Mucosa of rectum (tissue), 2 donors: ENCODE measurements around the gene SHB.

ENCODE experiments used
- H3K27ac ChIP-seq, 2 donors: one replicate each; pipeline ENCODE4 v1.7.0; 2013; ENCODE audit warnings: inconsistent platforms in 2 of 2, low read depth in 2 of 2, low read length in 2 of 2
- H3K27me3 ChIP-seq, 2 donors: one replicate each; pipeline ENCODE4 v1.7.0; 2013; ENCODE audit warnings: low read length in 2 of 2; ENCODE audit not compliant: control insufficient read depth in 2 of 2, insufficient read depth in 2 of 2
- H3K36me3 ChIP-seq, 2 donors: one replicate each; pipeline ENCODE4 v1.7.0; 2013; ENCODE audit warnings: low read length in 2 of 2; ENCODE audit not compliant: control insufficient read depth in 2 of 2, insufficient read depth in 2 of 2
- H3K4me1 ChIP-seq, 2 donors: one replicate each; pipeline ENCODE4 v1.7.0; 2013; ENCODE audit warnings: low read length in 2 of 2, mild to moderate bottlenecking in 1 of 2; ENCODE audit not compliant: control insufficient read depth in 2 of 2, insufficient read depth in 2 of 2
- H3K4me3 ChIP-seq, 2 donors: one replicate each; pipeline ENCODE4 v1.7.0; 2013; ENCODE audit warnings: low read length in 2 of 2
- H3K9ac ChIP-seq, 2 donors: one replicate each; pipeline ENCODE4 v1.7.0; 2013; ENCODE audit warnings: low read length in 2 of 2, low read depth in 1 of 2, mild to moderate bottlenecking in 1 of 2
- H3K9me3 ChIP-seq, 2 donors: one replicate each; pipeline ENCODE4 v1.7.0; 2013; ENCODE audit warnings: low read length in 2 of 2; ENCODE audit not compliant: control insufficient read depth in 2 of 2
- donor health status: healthy.
- donor health status: Normal muscosa, but diverticular disease.

The SHB gene

GRCh38 chr9:38023661-38024035 is 45.4 kb downstream of the SHB start:
- peaks cover 29 to 35% of the 10 kb centered on the region in 2 donors for H3K4me1 ChIP-seq
- H3K9me3 ChIP-seq, result no peaks in the 10 kb centered on the region
- no peaks in the 10 kb centered on the region for H3K27me3 ChIP-seq
- H3K36me3 ChIP-seq, result no peaks in the 10 kb centered on the region
- H3K9ac ChIP-seq, result peak overlapping the region in 1 of 2 donors; percentile 10
- H3K4me3 ChIP-seq, result no peak overlapping the region
- no peak overlapping the region for H3K27ac ChIP-seq

DNA sequence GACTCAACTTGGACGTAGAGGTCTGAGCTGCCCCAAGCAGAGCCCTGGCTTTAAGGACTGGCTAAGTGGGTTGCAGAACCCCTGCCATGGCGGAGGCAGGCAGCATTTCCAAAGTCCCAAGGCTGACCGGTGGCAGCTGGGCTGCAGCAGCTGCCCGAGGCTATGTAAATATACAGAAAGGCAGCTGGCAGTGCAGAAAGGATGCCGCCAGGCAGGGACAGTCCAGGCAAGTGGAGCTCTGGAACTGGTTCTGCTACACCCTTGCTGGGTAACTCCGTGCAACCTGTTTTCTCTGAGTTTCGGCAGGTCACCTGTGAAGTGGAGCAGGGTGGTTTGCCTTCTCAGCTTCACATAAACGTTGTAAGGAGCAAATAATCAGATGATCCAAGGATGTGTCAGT is 46.0 kb downstream of the SHB start:
- Histone ChIP-seq H3K9ac (no peak overlapping the region), H3K9me3 (no peaks in the 10 kb centered on the region), H3K27ac (no peak overlapping the region), H3K27me3 (no peaks in the 10 kb centered on the region), H3K4me1 (peaks cover 29 to 35% of the 10 kb centered on the region in 2 donors), H3K36me3 (no peaks in the 10 kb centered on the region), H3K4me3 (no peak overlapping the region)

GRCh38 chr9:38022203-38022895 is 46.7 kb downstream of the SHB start:
- no peaks in the 10 kb centered on the region for H3K9me3 ChIP-seq
- no peak overlapping the region for H3K4me3 ChIP-seq
- no peaks in the 10 kb centered on the region for H3K27me3 ChIP-seq
- H3K9ac ChIP-seq, result no peak overlapping the region
- H3K4me1 ChIP-seq, result peaks cover 25 to 34% of the 10 kb centered on the region in 2 donors
- H3K27ac ChIP-seq, result no peak overlapping the region
- H3K36me3 ChIP-seq, result no peaks in the 10 kb centered on the region

- H3K9me3 ChIP-seq, result no peaks in the 10 kb centered on the region
- no peak overlapping the region for H3K4me3 ChIP-seq
- no peaks in the 10 kb centered on the region for H3K27me3 ChIP-seq
- peaks cover 0 to 2% of the 10 kb centered on the region in 2 donors for H3K36me3 ChIP-seq
- H3K27ac ChIP-seq, result no peak overlapping the region
- no peak overlapping the region for H3K9ac ChIP-seq
- peaks cover 10 to 20% of the 10 kb centered on the region in 2 donors for H3K4me1 ChIP-seq
These were observed 48.6 kb downstream of the SHB start for GRCh38 chr9:38020151-38021076.

DNA sequence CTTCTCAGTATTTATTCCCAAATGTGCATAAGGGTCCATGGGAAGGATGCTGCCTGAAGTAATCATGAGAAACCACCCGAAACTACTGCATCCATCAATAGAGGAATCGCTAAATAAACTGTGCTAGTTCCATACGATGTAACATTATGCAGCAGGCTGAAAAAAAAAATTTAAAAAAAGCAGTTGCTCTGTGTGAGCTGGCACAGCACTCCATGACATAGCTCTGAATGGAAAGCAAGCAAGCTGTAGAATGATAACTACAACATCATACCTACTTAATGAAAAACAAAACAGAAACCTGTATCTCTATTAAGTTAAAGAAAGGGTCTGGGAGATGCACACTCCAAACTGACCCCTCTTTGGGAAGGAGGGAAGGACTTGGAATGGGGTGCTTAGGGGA is 49.3 kb downstream of the SHB start:
- Histone ChIP-seq H3K9me3 (no peaks in the 10 kb centered on the region), H3K36me3 (peaks cover under 1 to 8% of the 10 kb centered on the region in 2 donors), H3K4me1 (peaks cover 10 to 20% of the 10 kb centered on the region in 2 donors), H3K4me3 (no peak overlapping the region), H3K9ac (no peak overlapping the region), H3K27ac (peak overlapping the region in 1 of 2 donors; percentile 27), H3K27me3 (no peaks in the 10 kb centered on the region)

GRCh38 chr9:38018958-38019602 is 49.9 kb downstream of the SHB start:
- peak overlapping the region in 1 of 2 donors; percentile 27 for H3K27ac ChIP-seq
- peaks cover 10 to 16% of the 10 kb centered on the region in 2 donors for H3K4me1 ChIP-seq
- no peak overlapping the region for H3K9ac ChIP-seq
- H3K9me3 ChIP-seq, result no peaks in the 10 kb centered on the region
- no peak overlapping the region for H3K4me3 ChIP-seq
- no peaks in the 10 kb centered on the region for H3K27me3 ChIP-seq
- H3K36me3 ChIP-seq, result peaks cover 7 to 14% of the 10 kb centered on the region in 2 donors

GRCh38 chr9:38018241-38018957 is 50.6 kb downstream of the SHB start:
- Histone ChIP-seq H3K27ac (no peak overlapping the region), H3K4me1 (peaks cover 7 to 11% of the 10 kb centered on the region in 2 donors), H3K36me3 (peaks cover 8 to 14% of the 10 kb centered on the region in 2 donors), H3K27me3 (no peaks in the 10 kb centered on the region), H3K4me3 (no peak overlapping the region), H3K9me3 (no peaks in the 10 kb centered on the region), H3K9ac (no peak overlapping the region)

DNA sequence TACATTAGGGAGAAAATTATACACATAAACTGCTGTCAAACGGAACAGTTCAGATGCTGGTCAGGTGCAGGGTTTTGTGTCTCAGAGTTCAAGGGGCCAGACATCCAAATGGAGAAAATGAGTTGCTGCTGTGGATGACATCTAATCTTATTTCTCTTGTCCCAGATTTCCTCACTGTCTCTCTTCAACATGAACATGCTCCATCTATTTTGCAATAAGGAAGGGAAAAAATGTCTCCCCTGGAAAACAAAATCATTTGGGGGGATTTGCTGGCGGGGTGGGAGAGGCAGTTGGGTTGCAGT is 51.2 kb downstream of the SHB start:
- Histone ChIP-seq H3K27me3 (no peaks in the 10 kb centered on the region), H3K4me1 (peaks cover 3 to 9% of the 10 kb centered on the region in 2 donors), H3K4me3 (no peak overlapping the region), H3K9ac (no peak overlapping the region), H3K36me3 (peaks cover 8 to 17% of the 10 kb centered on the region in 2 donors), H3K27ac (no peak overlapping the region), H3K9me3 (no peaks in the 10 kb centered on the region)

DNA sequence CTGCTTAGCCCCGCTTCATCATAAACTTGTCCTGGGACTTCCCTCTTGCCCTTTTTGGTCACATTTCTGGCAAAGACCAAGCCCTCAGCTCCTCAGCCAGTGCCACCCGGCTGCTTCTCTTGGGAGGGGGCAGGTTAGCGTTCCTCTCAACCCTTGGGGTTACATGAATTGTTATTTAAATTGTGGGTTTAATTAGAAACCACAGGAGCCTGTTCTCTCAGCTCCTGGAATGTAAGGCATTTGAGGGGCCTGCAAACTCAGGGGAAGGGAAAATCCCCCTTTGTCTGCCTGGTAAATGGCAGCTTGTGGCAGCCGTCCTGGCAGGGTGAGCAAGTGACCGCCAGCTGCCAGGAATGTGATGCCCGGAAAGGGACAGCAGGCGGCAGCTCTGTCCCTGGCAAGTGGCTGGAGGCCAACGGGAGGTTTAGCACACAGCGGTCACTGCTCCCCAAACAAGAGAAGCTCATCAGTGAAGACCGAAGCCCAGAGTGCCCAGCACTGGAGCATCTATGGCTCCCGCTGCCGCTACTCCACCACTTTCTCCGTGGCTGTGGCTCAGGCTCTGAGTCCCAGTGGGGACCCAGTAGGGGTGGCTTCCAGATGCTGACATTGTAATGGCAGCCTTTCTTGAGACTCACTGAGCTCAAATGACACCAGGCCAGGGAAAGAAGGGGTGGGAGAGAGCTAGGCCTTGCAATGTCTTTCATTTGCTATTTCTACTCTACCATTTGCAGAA is 51.7 kb downstream of the SHB start:
- peaks cover 3 to 7% of the 10 kb centered on the region in 2 donors for H3K4me1 ChIP-seq
- peaks cover 10 to 20% of the 10 kb centered on the region in 2 donors for H3K36me3 ChIP-seq
- no peak overlapping the region for H3K27ac ChIP-seq
- H3K4me3 ChIP-seq, result no peak overlapping the region
- H3K27me3 ChIP-seq, result no peaks in the 10 kb centered on the region
- H3K9me3 ChIP-seq, result no peaks in the 10 kb centered on the region
- H3K9ac ChIP-seq, result no peak overlapping the region
